ENCODE data around the gene CCN5.

Gene CCN5

GRCh38 chr20:44715499-44716308 lies 535 bp downstream of the CCN5 start:
- no peaks in the 10 kb centered on the region for H3K27me3 ChIP-seq (ENCODE audit: insufficient read depth, poor library complexity, severe bottlenecking)
- TF ChIP-seq GABPA (IDR thresholded peaks at IDR 0.05; ENCODE audit: low read depth) (no peak), SPI1 (IDR thresholded peaks at IDR 0.05; ENCODE audit: borderline replicate concordance, low read depth) (no peak), POLR2AphosphoS5 (IDR thresholded peaks at IDR 0.05; ENCODE audit: low read depth) (no peak), REST (IDR thresholded peaks at IDR 0.05; ENCODE audit: insufficient replicate concordance, low read depth) (no peak)
- TF ChIP-seq, protein P1, sequence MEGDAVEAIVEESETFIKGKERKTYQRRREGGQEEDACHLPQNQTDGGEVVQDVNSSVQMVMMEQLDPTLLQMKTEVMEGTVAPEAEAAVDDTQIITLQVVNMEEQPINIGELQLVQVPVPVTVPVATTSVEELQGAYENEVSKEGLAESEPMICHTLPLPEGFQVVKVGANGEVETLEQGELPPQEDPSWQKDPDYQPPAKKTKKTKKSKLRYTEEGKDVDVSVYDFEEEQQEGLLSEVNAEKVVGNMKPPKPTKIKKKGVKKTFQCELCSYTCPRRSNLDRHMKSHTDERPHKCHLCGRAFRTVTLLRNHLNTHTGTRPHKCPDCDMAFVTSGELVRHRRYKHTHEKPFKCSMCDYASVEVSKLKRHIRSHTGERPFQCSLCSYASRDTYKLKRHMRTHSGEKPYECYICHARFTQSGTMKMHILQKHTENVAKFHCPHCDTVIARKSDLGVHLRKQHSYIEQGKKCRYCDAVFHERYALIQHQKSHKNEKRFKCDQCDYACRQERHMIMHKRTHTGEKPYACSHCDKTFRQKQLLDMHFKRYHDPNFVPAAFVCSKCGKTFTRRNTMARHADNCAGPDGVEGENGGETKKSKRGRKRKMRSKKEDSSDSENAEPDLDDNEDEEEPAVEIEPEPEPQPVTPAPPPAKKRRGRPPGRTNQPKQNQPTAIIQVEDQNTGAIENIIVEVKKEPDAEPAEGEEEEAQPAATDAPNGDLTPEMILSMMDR (IDR thresholded peaks at IDR 0.05; ENCODE audit: insufficient read depth, low read length) = no peak
- DNase-seq (ENCODE audit: low read depth in 1 of 2, low spot score in 1 of 2) = no peak
- no peak overlapping the region for H3K27ac ChIP-seq (replicated peaks)
- H3K4me3 ChIP-seq (replicated peaks; ENCODE audit: insufficient read depth, low read length) = no peak overlapping the region

DNA sequence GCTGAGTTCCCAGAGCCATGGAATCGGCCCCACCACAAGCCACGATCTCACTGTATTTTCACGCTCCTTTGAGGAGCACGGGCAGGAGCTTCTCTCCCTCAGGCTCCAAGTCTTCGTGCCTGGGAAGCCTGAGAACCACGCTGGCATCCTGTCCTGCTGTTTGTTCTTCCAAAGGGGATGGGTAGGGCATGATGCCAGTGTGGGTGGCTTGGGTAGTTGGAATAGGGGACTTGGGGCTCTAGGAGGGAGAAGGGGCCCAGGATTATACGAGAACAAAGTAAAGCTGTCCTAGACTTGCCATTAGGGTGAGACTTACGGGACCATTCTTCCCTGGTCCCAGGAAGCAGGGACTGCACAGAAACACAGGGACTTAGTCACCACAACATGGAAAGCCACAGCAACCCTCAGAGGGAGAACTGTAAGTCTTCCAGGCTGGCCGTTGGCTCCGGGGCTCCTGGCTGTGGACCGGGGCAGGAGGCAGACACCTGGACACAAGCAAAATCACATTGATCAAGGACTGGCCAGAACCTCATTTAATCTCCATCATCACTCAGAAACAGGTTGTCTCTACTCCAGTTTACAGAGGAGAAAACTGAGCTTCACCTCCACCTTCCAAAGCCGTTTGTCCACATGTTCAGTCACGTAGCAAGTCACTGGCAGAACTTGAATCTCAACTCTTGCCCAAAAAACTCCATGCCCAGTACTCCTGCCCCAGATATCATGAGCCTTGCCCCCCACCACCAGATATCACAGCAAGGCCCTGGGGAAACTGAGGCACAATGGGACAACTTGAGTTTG lies 1.3 kb downstream of the CCN5 start:
- no peak overlapping the region for H3K27ac ChIP-seq (replicated peaks)

GRCh38 chr20:44717986-44718385 lies 2.8 kb downstream of the CCN5 start:
- TF ChIP-seq, protein P1 (IDR thresholded peaks at IDR 0.05; ENCODE audit: insufficient read depth, low read length) = no peak
- TF ChIP-seq GABPA (IDR thresholded peaks at IDR 0.05; ENCODE audit: low read depth) = no peak
- no peak for TF ChIP-seq POLR2AphosphoS5 (IDR thresholded peaks at IDR 0.05; ENCODE audit: low read depth)
- TF ChIP-seq REST (IDR thresholded peaks at IDR 0.05; ENCODE audit: insufficient replicate concordance, low read depth) = no peak
- TF ChIP-seq SPI1 (IDR thresholded peaks at IDR 0.05; ENCODE audit: borderline replicate concordance, low read depth) = no peak
- DNase-seq (ENCODE audit: low read depth in 1 of 2, low spot score in 1 of 2) = no peak
- no peaks in the 10 kb centered on the region for H3K27me3 ChIP-seq (ENCODE audit: insufficient read depth, poor library complexity, severe bottlenecking)
- no peak overlapping the region for H3K27ac ChIP-seq (replicated peaks)
- no peak overlapping the region for H3K4me3 ChIP-seq (replicated peaks; ENCODE audit: insufficient read depth, low read length)

More for the DNA sequence above, 1.3 kb downstream of the CCN5 start:
- TF ChIP-seq POLR2AphosphoS5 (IDR thresholded peaks at IDR 0.05; ENCODE audit: low read depth) (no peak), GABPA (IDR thresholded peaks at IDR 0.05; ENCODE audit: low read depth) (no peak), REST (IDR thresholded peaks at IDR 0.05; ENCODE audit: insufficient replicate concordance, low read depth) (no peak)
- Histone ChIP-seq H3K4me3 (replicated peaks; ENCODE audit: insufficient read depth, low read length) (no peak overlapping the region), H3K27me3 (ENCODE audit: insufficient read depth, poor library complexity, severe bottlenecking) (no peaks in the 10 kb centered on the region)
- no peak for DNase-seq (ENCODE audit: low read depth in 1 of 2, low spot score in 1 of 2)

Data from HL-60 (cell line).